ENCODE data around the gene CREB5. TPM values are rescaled to one million over a fixed set of nuclear protein-coding genes. Genes with fewer than 3 reads are reported as not detected.

Gene CREB5
- total and polyA plus RNA-seq, 2 of the 8 experiments (the other 6 are each of a cell fraction or from before 2014, with no cell fraction given): 2.4 to 2.7 TPM

- no peak overlapping the region for H3K4me3 ChIP-seq (ENCODE audit: extremely low read depth in 1 of 4, insufficient read depth in 2 of 4, low read depth in 3 of 4, low read length in 4 of 4)
- no peaks in the 10 kb centered on the region for H3K9me3 ChIP-seq (ENCODE audit: insufficient read depth in 2 of 2, low read depth in 1 of 2, low read length in 1 of 2)
- no peak overlapping the region for H3K4ac ChIP-seq (replicated peaks; ENCODE audit: insufficient read length, low read depth, low read length)
- H3K27ac ChIP-seq (ENCODE audit: low read depth, low read length): no peak overlapping the region
- no peak overlapping the region for H3K56ac ChIP-seq (replicated peaks; ENCODE audit: insufficient read length, low read depth, low read length)
- H3K79me2 ChIP-seq (ENCODE audit: control insufficient read depth in 1 of 2, insufficient read depth in 2 of 2, low read length in 2 of 2): no peaks in the 10 kb centered on the region
- no peak for DNase-seq (ENCODE audit: low read depth in 1 of 2, low spot score in 2 of 2)
- H2AFZ ChIP-seq (ENCODE audit: low read length): no peak overlapping the region
- peaks cover 2 to 21% (median 10%) of the 10 kb centered on the region in 4 experiments; a peak in 6 of 7 replicates for H3K4me1 ChIP-seq (replicated peaks in 1 of 4; ENCODE audit: control insufficient read depth in 3 of 4, insufficient read depth in 4 of 4, low read length in 3 of 4)
- no peak overlapping the region; the same call in 1 of the 2 replicates for H2BK5ac ChIP-seq (ENCODE audit: low read depth, low read length)
- no peak overlapping the region for H2BK20ac ChIP-seq (ENCODE audit: low read length)
- H2BK12ac ChIP-seq (ENCODE audit: low read depth, low read length): no peak overlapping the region
- no peaks in the 10 kb centered on the region for H4K20me1 ChIP-seq (replicated peaks in 1 of 2; ENCODE audit: control insufficient read depth in 1 of 2, insufficient read depth in 2 of 2, low read length in 2 of 2)
- H3K23me2 ChIP-seq (ENCODE audit: low read depth, low read length): no peaks in the 10 kb centered on the region; the same call in 1 of the 2 replicates
- no peak overlapping the region for H4K8ac ChIP-seq (ENCODE audit: extremely low read depth, insufficient read depth, low read length)
- ChIA-PET CTCF (ENCODE audit: partially characterized antibody) (no interaction called here), POLR2A (ENCODE audit: partially characterized antibody) (no interaction called here)
- H3K14ac ChIP-seq (ENCODE audit: insufficient read length): no peak overlapping the region
- H3K18ac ChIP-seq (ENCODE audit: extremely low read depth, low read length): no peak overlapping the region
- H3K23ac ChIP-seq (ENCODE audit: insufficient read length): no peak overlapping the region
- H4K91ac ChIP-seq (replicated peaks; ENCODE audit: insufficient read length, low read length): no peak overlapping the region
- no peak overlapping the region for H4K5ac ChIP-seq (ENCODE audit: insufficient read length, low read depth, low read length)
- TF ChIP-seq HDAC2 (IDR thresholded peaks at IDR 0.05; ENCODE audit: borderline replicate concordance in 1 of 2, low read depth in 2 of 2, low read length in 2 of 2): no peak
- TF ChIP-seq FOSL1 (IDR thresholded peaks at IDR 0.05; ENCODE audit: insufficient read depth, low read depth, low read length): no peak
- no peak for TF ChIP-seq RBBP5 (IDR thresholded peaks at IDR 0.05; ENCODE audit: borderline replicate concordance, low read depth, low read length)
- TF ChIP-seq CEBPB (IDR thresholded peaks at IDR 0.05; ENCODE audit: low read depth, low read length): no peak
- TF ChIP-seq TEAD4 (IDR thresholded peaks at IDR 0.05; ENCODE audit: low read depth, low read length): no peak
- no peak for TF ChIP-seq SIRT6 (IDR thresholded peaks at IDR 0.05; ENCODE audit: low read length)
- TF ChIP-seq CHD2 (IDR thresholded peaks at IDR 0.05; ENCODE audit: low read length): no peak
- TF ChIP-seq, protein P1, sequence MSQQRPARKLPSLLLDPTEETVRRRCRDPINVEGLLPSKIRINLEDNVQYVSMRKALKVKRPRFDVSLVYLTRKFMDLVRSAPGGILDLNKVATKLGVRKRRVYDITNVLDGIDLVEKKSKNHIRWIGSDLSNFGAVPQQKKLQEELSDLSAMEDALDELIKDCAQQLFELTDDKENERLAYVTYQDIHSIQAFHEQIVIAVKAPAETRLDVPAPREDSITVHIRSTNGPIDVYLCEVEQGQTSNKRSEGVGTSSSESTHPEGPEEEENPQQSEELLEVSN (IDR thresholded peaks at IDR 0.05): no peak
- WGBS, 2 experiments (ENCODE audit: extremely low coverage in 1 of 2, insufficient coverage in 1 of 2, insufficient read length in 1 of 2, insufficient replicate concordance in 2 of 2, low coverage in 1 of 2, low lambda C conversion rate in 2 of 2, missing lambda C conversion rate in 1 of 2): 72% methylated on average over 4 of the region's 4 CpGs; no CpG with 5 or more reads in 1 of the 2 experiments
- no peaks in the 10 kb centered on the region for H3K36me3 ChIP-seq (ENCODE audit: control insufficient read depth in 2 of 4, insufficient read depth in 4 of 4, low read length in 3 of 4)
- H3K79me1 ChIP-seq (ENCODE audit: low read depth, low read length): no peaks in the 10 kb centered on the region
- H2BK120ac ChIP-seq (replicated peaks; ENCODE audit: low read depth, low read length): no peak overlapping the region
- H3K9ac ChIP-seq (replicated peaks in 1 of 4; ENCODE audit: extremely low read depth in 1 of 4, low read depth in 3 of 4, low read length in 3 of 4): no peak overlapping the region
- no peak overlapping the region for H3K4me2 ChIP-seq (ENCODE audit: insufficient read depth in 1 of 2, low read depth in 2 of 2, low read length in 2 of 2)
- H3K27me3 ChIP-seq (replicated peaks in 1 of 4; ENCODE audit: control insufficient read depth in 3 of 4, extremely low read depth in 1 of 4, insufficient read depth in 3 of 4, low read length in 3 of 4): no peaks in the 10 kb centered on the region
- no peak for FAIRE-seq
- H2AK5ac ChIP-seq (ENCODE audit: low read depth, low read length): no peak overlapping the region
- no peak overlapping the region for H2BK15ac ChIP-seq (ENCODE audit: low read length)
Observed at GRCh38 chr7:28671526-28671925, 259.2 kb downstream of the CREB5 start.
